OCI-M2 (cell line): ENCODE measurements around the gene EGR1.

Source experiments
- DNase-seq: peaks from one replicate; lab custom pipeline; 2025; ENCODE audit not compliant: unreplicated experiment; lab: John Stamatoyannopoulos, UW

Gene EGR1

DNA sequence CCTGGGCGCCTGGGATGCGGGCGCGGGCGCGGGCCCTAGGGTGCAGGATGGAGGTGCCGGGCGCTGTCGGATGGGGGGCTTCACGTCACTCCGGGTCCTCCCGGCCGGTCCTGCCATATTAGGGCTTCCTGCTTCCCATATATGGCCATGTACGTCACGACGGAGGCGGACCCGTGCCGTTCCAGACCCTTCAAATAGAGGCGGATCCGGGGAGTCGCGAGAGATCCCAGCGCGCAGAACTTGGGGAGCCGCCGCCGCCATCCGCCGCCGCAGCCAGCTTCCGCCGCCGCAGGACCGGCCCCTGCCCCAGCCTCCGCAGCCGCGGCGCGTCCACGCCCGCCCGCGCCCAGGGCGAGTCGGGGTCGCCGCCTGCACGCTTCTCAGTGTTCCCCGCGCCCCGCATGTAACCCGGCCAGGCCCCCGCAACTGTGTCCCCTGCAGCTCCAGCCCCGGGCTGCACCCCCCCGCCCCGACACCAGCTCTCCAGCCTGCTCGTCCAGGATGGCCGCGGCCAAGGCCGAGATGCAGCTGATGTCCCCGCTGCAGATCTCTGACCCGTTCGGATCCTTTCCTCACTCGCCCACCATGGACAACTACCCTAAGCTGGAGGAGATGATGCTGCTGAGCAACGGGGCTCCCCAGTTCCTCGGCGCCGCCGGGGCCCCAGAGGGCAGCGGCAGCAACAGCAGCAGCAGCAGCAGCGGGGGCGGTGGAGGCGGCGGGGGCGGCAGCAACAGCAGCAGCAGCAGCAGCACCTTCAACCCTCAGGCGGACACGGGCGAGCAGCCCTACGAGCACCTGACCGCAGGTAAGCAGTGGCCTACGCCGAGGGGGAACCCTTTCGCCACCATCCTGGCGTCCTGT is at the start of gene EGR1:
Gene EGR1, plus strand, starts transcription at position 219 of the 864 bp plus-strand sequence. Its CDS starts 283 bp downstream, at position 502.
- DNase-seq, result peak; percentile 84

DNA sequence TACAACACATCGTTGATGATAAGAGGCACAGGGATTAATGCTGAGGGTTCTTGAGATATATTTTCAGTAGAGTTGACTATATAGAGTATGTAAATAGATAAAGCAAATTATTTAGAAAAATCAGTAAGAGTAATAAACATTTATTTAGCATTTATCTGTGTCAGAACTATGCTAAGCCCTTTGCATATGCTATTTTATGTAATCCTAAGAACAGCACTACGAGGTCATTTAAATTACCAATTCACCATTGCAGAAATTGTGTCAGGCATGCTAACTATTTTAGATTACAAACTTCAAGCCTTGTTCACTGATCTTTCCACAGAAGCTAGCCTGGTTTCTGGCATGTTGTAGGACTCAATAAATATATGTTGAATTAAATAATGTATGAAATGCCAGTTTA is 46.8 kb upstream of the EGR1 start:
- DNase-seq, result no peak

DNA sequence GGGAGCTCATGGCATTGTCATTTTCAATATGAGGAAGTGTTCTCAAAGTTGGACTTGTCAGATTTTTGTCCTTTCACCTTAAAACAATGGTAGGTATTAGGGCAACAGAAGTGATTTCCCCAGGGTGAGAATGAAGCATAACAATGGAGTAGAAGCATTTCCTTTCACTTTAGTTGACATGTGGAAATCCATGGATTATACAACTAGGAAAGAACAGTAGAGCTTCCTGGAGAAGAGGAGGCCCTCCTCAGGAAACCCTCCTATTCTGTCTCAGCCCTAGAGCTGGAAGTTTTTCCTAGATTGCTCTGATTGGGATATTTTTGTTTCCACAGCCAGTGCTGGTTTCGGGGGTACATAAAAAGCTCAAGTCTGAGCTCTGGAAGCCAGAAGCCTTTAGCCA is 40.2 kb upstream of the EGR1 start:
- DNase-seq, result no peak

DNA sequence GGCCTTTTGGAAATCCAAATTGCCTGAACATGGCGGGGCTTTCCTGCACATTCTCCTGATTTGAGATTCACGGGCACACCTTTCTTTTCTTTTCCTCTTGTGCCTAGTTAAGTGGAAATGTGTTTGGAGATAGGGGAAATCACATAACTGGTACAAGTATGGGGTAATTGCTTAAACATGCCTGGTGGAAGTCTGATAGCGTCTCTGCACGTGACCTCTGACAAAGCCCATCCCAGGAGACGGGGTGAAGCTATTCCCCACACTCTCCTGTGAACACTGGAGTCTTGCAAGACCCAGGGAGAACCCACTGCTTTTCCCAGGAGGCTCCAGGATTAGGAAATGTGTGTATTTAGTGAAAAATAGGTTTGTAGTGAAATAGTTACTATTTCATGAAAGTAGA is 29.3 kb upstream of the EGR1 start:
- DNase-seq, result no peak

DNA sequence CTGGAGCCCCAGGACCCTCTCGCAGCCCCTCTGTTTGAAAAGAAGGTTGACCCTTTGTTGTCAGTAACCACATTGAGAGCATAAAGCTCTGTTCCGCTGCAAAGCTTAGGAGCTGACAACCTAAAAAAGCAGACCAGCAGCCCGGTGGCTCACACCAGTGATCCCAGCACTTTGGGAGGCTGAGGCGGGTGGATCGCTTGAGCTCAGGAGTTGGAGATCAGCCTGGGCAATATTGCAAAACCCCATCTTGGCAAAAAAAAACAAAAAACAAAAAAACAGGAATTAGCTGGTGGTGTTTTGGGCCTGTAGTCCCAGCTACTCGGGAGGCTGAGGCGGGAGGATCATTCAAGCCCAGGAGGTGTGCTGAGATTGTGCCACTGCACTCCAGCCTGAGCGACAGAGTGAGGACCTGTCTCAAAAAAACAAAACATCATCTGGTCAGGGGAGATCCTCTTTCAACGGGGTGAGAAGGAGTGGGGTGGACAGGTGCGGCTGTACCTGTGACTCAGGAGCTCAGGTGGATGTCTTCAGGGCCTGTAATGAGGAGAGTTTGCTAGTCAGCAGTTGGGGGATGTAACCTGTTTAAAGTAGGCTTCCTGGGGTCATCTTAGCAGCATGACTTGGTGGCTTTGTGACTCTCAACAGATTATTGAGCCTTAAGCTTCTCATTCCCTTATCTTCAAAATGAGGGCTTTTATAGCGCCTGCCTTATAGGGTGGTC is 27.1 kb upstream of the EGR1 start:
- DNase-seq, result no peak

DNA sequence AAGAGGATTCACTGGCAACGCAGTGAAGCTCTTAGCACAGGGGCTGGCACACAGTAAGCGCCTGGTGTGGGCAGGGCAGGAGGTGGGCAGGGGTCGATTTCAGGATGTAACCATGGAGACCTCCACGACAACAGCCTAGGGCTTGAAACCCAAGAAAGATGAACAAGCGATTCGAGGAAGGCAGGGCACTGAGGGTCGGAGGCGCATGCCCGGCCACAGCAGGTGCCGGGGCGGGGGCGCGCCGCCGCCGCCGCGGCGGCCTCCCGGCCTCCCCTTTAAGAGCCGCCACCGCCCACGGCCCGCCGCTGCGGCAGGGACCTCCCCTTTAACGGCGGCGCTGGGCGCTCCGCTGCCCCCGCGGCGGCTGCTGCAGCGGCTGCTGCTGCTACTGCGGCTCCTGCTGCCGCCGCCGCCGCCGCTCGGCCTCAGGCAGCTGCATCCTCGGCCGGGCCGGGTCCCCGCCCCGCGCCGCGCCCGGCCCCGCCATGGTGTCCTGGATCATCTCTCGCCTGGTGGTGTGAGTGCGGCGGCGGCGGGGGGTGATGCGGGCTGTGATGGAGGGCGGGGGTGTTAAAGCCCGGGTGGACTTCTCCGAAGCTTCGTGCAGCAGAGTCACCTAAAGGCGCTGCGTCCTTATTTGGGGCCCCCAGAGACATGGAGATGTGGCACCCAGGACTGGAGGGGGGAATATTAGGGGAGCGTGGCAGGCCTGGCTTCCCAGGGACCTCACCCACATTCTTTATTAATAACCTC is 26.4 kb upstream of the EGR1 start, which contains the start of gene REEP2:
Gene REEP2, plus strand, starts transcription at position 334 of the 753 bp plus-strand sequence. Its CDS starts 152 bp downstream, at position 486.
- no peak for DNase-seq

DNA sequence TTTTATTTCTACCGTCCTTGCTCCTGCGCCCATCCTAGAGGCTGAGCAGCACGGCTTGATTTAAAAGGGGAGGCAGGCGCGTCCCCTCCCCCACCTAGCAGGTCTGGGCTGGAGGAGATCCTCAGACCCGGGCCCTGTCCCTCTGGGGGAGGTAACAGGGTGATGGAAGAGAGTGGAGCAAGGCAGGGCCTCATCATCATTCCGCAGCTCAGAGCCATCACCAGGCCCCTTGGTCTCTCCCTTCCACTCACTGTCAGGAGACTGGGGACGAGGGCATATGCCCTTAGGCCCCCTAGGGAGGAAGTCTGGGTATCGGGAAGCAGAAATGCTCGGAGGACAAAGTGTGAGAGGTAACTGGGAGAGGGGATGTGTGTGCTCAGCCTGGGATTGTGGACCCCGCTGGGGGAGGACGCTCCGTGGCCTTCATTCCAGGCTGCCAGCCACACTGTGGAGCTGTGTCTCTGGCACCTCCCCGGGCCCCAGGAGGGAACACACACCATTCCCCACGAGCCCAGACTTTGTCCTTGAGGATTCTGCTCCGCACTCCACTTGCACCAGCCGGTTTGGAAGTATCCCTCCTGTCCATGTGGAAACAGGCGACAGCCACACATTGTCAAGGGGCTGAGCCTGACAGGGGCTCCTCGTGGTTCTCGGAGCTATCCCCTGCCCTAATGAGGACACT is 25.7 kb upstream of the EGR1 start:
- no peak for DNase-seq

DNA sequence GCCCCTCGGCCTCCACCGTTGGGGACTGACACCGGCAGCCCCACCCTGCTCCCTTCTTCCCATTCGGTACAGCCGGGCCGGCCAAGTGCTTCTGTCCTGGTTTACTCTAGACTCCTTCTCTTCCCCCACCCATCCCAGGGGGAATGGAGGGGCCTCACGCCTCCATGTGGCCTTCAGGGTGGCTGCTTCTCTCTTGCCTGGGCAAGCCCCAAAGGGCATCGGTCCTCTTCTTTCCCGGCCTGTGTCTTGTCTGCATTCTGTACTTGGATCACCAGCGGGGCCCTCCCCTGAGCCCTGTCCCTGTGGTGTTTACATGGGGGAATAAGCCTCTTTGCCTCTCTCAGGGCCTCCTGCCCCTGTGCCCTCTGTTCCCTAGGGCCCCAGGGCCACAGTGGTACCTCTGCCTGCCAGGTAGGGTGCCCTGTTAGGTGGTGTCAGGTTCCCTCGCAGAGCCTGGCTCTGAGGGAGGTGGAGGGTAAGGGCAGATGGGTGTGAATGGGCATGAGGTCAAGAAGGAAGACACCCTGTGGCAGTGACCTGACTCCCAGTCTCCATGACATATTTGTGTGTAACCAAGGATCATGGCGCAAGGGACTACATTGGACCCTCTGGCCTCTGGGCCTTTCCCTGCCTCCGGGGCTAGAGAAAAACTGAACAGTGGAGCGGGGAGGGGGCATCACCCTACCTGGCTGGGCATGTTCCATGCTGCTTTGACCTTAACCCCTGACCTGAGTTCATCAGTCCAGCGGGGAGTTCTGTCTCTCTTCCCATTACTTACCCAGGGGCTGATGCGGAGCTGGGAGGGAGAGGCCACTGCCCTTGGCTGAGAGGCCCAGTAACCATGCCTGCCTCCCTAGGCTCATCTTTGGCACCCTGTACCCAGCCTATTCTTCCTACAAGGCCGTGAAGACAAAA is 24.9 kb upstream of the EGR1 start:
- DNase-seq, result no peak

DNA sequence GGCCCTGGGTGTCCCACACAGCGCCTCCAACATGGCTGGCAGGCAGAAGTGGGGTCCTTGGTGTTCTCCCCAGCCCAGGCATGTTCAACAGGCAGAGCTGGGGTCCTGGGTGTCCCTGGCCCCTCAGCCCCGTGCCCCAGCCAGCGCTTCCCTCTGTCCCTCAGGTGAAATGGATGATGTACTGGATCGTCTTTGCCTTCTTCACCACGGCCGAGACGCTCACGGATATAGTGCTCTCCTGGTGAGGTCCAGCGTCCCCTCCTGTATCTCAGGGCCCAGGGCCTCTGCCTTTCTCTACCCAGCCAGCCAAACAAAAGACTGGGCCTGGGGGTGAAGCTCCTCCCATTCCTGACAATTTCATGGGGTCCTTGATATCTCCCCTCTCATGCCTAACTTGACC is 24.1 kb upstream of the EGR1 start:
- no peak for DNase-seq

DNA sequence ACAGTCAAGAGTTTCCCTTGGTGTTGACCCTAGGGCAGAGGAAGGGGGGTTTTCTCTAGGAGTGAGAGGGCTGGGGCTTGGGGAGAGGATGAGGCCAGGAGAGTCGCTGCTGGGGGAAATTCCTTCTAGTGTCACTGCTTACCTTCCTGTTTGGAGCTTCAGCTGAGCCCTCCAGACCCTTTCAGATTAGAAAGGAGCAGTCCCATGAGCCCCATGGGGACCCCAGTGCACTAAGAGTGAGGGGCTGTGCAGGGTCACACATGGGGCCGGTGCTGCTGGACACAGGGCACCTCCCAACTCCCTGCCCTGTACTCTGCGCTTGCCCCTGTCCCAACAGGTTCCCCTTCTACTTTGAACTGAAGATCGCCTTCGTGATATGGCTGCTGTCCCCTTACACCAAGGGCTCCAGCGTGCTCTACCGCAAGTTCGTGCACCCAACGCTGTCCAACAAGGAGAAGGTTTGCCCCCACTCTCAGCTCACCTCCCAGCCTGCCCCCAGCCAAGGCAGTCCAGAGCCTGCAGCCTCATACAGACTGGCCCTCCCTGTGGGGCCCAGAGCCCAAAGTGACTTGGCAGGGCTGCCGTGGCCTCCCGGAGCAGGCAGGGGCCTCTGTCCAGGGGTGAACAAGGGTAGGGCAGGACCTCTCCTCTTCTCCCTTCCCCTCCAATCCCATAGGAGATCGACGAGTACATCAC is 21.1 kb upstream of the EGR1 start:
- no peak for DNase-seq

DNA sequence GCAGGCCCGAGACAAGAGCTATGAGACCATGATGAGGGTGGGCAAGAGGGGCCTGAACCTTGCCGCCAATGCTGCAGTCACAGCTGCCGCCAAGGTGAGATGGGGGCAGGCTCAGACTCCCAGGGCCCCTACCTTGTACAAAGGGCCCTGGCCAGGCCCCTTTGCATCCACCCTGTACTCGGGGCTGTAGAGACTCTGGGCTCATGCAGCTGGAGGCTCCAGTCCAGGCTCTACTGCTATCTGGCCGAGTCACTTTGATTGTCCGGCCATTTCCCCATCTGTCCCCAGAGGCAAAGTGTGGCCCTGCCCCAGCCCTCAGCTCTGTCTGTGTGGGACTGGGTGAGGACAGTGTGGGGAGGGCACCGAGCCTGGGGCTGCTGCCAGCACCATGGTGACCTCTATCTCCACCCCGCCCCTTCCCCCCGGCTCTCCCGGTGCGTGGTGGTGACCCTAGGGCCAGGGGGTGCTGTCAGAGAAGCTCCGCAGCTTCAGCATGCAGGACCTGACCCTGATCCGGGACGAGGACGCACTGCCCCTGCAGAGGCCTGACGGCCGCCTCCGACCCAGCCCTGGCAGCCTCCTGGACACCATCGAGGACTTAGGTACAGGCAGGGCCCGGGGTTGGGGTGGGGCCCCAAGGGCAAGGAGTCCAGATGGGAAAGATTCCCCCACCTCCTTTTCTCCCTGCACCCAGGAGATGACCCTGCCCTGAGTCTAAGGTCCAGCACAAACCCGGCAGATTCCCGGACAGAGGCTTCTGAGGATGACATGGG is 20.3 kb upstream of the EGR1 start:
- DNase-seq, result no peak

DNA sequence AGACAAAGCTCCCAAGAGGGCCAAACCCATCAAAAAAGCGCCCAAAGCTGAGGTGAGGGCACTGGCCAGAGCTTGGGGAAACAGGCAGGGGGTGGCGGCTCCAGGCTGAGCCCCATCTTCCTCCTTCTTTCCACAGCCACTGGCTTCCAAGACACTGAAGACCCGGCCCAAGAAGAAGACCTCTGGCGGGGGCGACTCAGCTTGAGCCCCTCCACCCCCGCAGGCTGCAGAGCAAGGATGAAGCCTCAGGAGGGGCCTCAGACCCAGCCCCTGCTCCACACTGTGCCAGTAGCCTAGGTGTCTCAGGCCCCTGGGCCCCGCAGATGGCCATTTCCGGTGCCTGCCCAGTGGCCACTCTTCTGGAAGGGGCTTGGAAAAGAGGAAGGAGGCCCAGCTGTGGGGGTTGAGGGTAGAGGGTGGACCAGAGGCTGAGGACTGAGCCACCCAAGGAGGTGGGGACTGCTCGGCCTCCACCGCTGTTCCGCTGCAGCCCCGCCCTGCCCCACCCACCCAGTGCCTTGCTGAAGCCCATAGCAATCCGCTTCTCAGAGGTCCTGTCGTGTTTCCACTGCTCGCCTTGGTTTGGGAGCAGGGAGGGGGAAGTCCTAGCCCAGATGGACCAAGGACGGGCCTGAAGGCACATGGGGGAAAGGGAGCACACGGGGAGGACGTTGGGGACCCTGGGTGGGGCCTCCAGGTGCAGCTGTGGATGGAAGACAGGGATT is 19.6 kb upstream of the EGR1 start:
- no peak for DNase-seq

DNA sequence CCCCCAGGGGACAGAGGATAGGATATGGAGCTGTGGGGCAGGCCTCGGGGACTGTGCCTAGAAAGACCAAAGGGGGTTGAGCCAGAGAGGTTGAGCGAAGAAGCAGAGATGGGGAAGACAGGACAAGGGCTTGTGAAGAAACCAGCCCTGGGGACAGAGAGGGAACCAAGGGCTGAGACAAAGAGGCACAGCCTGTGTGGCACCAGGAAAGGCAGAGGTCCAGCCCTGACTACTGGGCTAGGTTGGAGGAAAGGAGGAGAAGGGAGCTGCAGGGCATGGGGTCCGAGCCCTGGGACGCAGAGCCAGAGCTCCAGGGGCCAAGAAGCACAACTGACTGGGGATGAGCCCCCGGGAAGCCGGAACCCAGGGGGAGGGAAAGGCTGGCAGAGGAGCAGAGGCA is 17.2 kb upstream of the EGR1 start:
- no peak for DNase-seq

DNA sequence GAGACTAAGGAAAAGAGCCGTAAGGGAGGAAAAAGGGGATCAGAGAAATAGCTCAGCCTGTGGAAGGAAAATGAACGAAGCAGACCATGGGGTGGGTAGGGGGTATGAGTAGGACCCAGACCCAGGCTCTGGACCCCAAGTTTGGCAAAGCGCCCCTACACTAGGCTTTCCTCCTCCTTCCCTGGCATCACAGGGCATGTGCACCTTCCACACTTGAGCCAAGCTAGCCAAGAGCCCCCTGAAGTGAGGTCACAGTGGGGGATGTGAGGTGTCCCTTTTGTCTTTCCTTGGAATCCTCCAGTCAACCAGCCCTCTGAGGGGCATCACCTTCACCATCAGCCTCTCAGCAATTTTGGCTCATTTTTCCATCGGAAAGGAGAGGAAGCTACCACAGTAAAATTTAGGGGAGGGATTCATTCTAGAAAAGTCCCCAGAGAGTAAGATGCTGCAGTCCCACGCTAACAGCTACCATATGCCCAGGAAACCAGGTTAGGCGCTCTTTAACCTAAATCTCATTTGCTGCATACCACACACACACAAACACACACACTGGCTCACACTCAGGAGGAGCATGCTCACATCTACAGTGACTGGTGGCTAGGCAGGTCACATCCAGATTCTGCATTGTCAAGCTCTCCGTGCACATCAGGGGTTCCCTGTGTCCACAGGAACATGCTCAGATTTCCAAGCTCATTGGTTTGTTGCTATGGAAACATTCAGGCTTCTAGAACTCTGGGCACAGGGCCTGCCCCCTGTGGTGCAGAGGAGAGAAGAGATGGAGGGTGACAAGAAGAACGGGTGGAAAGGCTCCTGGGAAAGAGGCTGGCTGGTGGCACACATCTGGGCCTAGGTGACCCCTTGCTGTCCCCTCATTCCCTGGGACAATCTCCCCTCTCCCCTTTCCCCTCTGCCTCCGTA is 16.5 kb upstream of the EGR1 start:
- no peak for DNase-seq

DNA sequence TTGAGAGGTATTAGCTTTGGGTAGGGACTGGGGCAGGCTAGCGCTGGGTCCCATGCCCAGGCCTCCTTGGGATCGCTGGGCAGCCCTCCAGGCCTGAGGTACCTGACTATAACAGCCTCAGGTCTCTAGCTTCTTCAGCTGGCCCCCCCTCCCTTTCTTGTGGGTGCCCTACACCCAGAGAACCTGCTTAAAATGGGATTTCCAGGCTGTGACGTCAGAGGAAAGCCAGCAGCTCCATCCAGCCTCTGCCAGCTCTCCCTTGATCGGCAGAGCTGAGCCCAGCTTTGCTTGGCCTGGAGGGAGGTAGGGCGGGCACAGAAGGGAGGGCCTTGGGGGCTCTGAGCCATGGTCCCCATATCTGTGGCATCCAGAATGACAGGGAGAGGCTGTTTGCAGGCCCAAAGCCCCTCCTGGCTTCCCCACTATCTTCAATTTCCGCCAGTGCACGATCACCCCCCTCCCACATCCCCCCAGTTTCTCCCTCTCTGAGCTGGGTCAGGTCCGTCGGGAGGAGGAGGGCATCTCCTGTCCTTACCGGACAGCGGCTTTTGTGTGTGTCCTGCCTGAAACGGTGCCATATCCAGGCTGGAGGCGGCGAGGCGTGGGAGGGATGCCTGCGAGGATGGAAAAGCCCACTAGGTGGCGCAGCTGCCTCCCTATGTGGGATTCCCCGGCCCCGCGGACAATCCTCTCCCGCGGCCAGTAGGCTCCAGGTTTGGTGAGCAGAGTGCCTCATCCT is 15.6 kb upstream of the EGR1 start:
- peak; percentile 67 for DNase-seq

DNA sequence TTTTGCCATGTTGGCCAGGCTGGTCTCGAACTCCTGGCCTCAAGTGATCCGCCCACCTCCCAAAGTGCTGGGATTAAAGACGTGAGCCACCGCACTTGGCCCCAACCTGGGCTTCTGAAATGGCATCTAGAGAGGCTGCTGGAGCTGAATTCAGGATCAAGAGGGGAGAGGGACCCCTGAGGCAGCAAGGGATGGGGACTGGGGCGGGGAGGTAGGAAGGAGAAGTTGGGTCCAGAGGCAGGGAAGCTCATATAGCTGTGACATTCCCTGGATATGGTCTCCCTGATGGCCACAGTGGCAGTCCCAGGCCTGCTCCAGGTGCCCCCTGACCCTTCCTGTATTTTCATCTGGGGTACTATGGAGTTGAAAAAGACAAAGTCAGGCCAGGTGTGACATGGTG is 14.3 kb upstream of the EGR1 start:
- DNase-seq, result no peak
